Activated CD4-positive, CD25-positive, alpha-beta regulatory T cell treated with anti-CD3 and anti-CD28 coated beads, Interleukin-2, amount 50 U/mL, for 16 hours (primary cell): ENCODE data around the gene MAP3K14.

ENCODE experiments used
- DNase-seq: peaks from one replicate; pipeline ENCODE4 v3.0.0-alpha.2; 2020; ENCODE audit warnings: low read depth, low spot score

The MAP3K14 gene

GRCh38 chr17:45223539-45224528, 93.0 kb downstream of the MAP3K14 start:
- DNase-seq = no peak

GRCh38 chr17:45222996-45223538, 93.8 kb downstream of the MAP3K14 start:
- DNase-seq = no peak

GRCh38 chr17:45222289-45222995, 94.4 kb downstream of the MAP3K14 start:
- no peak for DNase-seq

GRCh38 chr17:45222014-45222288, 94.9 kb downstream of the MAP3K14 start:
- no peak for DNase-seq

GRCh38 chr17:45221081-45222013, 95.5 kb downstream of the MAP3K14 start, which contains the start of gene FMNL1:
Gene FMNL1 (plus strand): TSS chr17:45221885. CDS start chr17:45222125, 240 bp downstream.
- no peak for DNase-seq

- no peak for DNase-seq
These were observed 96.7 kb downstream of the MAP3K14 start for GRCh38 chr17:45220079-45220478.

GRCh38 chr17:45218895-45219661, 97.7 kb downstream of the MAP3K14 start:
- DNase-seq = peak; percentile 78
